Neural cell (in vitro differentiated cells): ENCODE measurements around the gene FBXW8. TPM values are rescaled to one million over a fixed set of nuclear protein-coding genes. Genes with fewer than 3 reads are reported as not detected.

Source experiments
- H2AFZ ChIP-seq: fragments of 200-600, 300-800 bp; sonication (generic), shearing (Covaris generic); 2 replicates; pipeline ENCODE4 v1.6.0; 2014; ENCODE audit warnings: low read depth, mild to moderate bottlenecking, antibody characterized with exemption, low read length, moderate library complexity
- H3F3A ChIP-seq: fragments of 200-600 bp; shearing (Covaris generic); 2 replicates; pipeline ENCODE4 v1.6.1; 2016; ENCODE audit warnings: mild to moderate bottlenecking, moderate library complexity, mixed read lengths, antibody characterized with exemption, low read length; ENCODE audit not compliant: insufficient read depth, poor library complexity, severe bottlenecking
- H3K27ac ChIP-seq: fragments of 200-600, 300-800 bp; sonication (generic), shearing (Covaris generic); 2 replicates; pipeline ENCODE4 v1.5.1; 2014; ENCODE audit warnings: mild to moderate bottlenecking, low read length, moderate library complexity
- H3K27me3 ChIP-seq: fragments of 300-800, 200-600 bp; sonication (generic), shearing (Covaris generic); 2 replicates; pipeline ENCODE4 v1.6.0; 2014; ENCODE audit warnings: mild to moderate bottlenecking, low read depth, low read length, moderate library complexity; ENCODE audit not compliant: insufficient read depth
- H3K36me3 ChIP-seq: fragments of 300-800, 200-600 bp; sonication (generic), shearing (Covaris generic); 2 replicates; pipeline ENCODE4 v1.5.1; 2014; ENCODE audit warnings: mild to moderate bottlenecking, antibody characterized with exemption, low read length, moderate library complexity; ENCODE audit not compliant: insufficient read depth
- H3K4me2 ChIP-seq: fragments of 300-800, 200-600 bp; sonication (generic), shearing (Covaris generic); 2 replicates; pipeline ENCODE4 v1.6.0; 2014; ENCODE audit warnings: mild to moderate bottlenecking, low read length
- H3K4me3 ChIP-seq: fragments of 300-800, 200-600 bp; sonication (generic), shearing (Covaris generic); 2 replicates; pipeline ENCODE4 v1.5.1; 2014; ENCODE audit warnings: mild to moderate bottlenecking, low read length, moderate library complexity
- H3K79me2 ChIP-seq: fragments of 200-600 bp; shearing (Covaris generic); replicated peaks from 2 replicates; pipeline ENCODE4 v1.6.0; 2014; ENCODE audit warnings: mild to moderate bottlenecking, low read length, moderate library complexity; ENCODE audit not compliant: insufficient read depth
- H3K9ac ChIP-seq: fragments of 300-800, 200-600 bp; sonication (generic), shearing (Covaris generic); 2 replicates; pipeline ENCODE4 v1.6.1; 2016; ENCODE audit warnings: mild to moderate bottlenecking, low read length, mixed read lengths
- H3K9me2 ChIP-seq: fragments of 200-600 bp; shearing (Covaris generic); 2 replicates; pipeline ENCODE4 v1.6.1; 2016; ENCODE audit warnings: mild to moderate bottlenecking, low read length, mixed read lengths; ENCODE audit not compliant: insufficient read depth
- H3K9me3 ChIP-seq: fragments of 200-600, 300-800 bp; sonication (generic), shearing (Covaris generic); 2 replicates; pipeline ENCODE4 v1.6.1; 2016; ENCODE audit warnings: mild to moderate bottlenecking, mixed run types, low read length, moderate library complexity, mixed read lengths
- H4K20me1 ChIP-seq: fragments of 200-600 bp; shearing (Covaris generic); 2 replicates; pipeline ENCODE4 v1.6.1; 2016; ENCODE audit warnings: mild to moderate bottlenecking, mixed run types; ENCODE audit not compliant: insufficient read depth
- CTCF ChIP-seq: fragments of 450-650 bp; IDR thresholded peaks from 2 replicates; pipeline ENCODE4 v1.5.1; 2014; ENCODE audit warnings: antibody characterized with exemption, mild to moderate bottlenecking, moderate library complexity; ENCODE audit not compliant: poor library complexity, severe bottlenecking
- EP300 ChIP-seq: fragments of 450-650 bp; conservative IDR thresholded peaks from 2 replicates; pipeline ENCODE4 v1.6.1; 2014; ENCODE audit warnings: antibody characterized with exemption, mild to moderate bottlenecking, moderate library complexity; ENCODE audit not compliant: poor library complexity, severe bottlenecking
- EZH2 ChIP-seq: fragments of 200-600, 300-800 bp; shearing (Covaris generic), sonication (generic); IDR thresholded peaks from 2 replicates; pipeline ENCODE4 v1.6.1; 2014; ENCODE audit warnings: antibody characterized with exemption, low read length, borderline replicate concordance, mild to moderate bottlenecking; ENCODE audit not compliant: insufficient read depth, poor library complexity, severe bottlenecking
- MXI1 ChIP-seq: fragments of 450-650 bp; conservative IDR thresholded peaks from 2 replicates; pipeline ENCODE4 v1.6.1; 2014; ENCODE audit warnings: antibody characterized with exemption, mild to moderate bottlenecking; ENCODE audit not compliant: poor library complexity, severe bottlenecking
- POLR2AphosphoS5 ChIP-seq: IDR thresholded peaks from 2 replicates; pipeline ENCODE4 v1.6.1; 2012
- RAD21 ChIP-seq: fragments of 450-650 bp; conservative IDR thresholded peaks from 2 replicates; pipeline ENCODE4 v1.6.1; 2014; ENCODE audit warnings: antibody characterized with exemption, mild to moderate bottlenecking, moderate library complexity
- REST ChIP-seq: IDR thresholded peaks from 2 replicates; pipeline ENCODE4 v1.6.1; 2012; ENCODE audit warnings: borderline replicate concordance
- SMC3 ChIP-seq: fragments of 450-650 bp; conservative IDR thresholded peaks from 2 replicates; pipeline ENCODE4 v1.6.1; 2014; ENCODE audit warnings: antibody characterized with exemption, mild to moderate bottlenecking, moderate library complexity; ENCODE audit not compliant: poor library complexity
- TAF1 ChIP-seq: IDR thresholded peaks from 2 replicates; pipeline ENCODE4 v1.6.1; 2012; ENCODE audit warnings: low read depth
- polyA plus RNA-seq: library from polyadenylated mRNA; depleted of rRNA; stranded (reverse); fragments of >200 nt; gene quantifications from 2 replicates; pipeline ENCODE4 v1.2.3, GENCODE V29; 2014

The FBXW8 gene
- polyA plus RNA-seq, 1 donor from 2014 or later: 5.6 TPM

GRCh38 chr12:116934908-116935705 is 24.4 kb downstream of the FBXW8 start:
- Histone ChIP-seq H3K79me2 (no peaks in the 10 kb centered on the region), H3K9me3 (no peaks in the 10 kb centered on the region), H3K9ac (no peak overlapping the region), H3K36me3 (peaks cover 9% of the 10 kb centered on the region), H4K20me1 (no peaks in the 10 kb centered on the region), H3K4me3 (no peak overlapping the region), H3K4me2 (no peak overlapping the region), H3F3A (no peaks in the 10 kb centered on the region), H3K9me2 (no peaks in the 10 kb centered on the region), H3K27me3 (no peaks in the 10 kb centered on the region), H2AFZ (no peak overlapping the region), H3K27ac (no peak overlapping the region)
- TF ChIP-seq TAF1 (no peak), REST (no peak), CTCF (no peak), MXI1 (no peak), SMC3 (no peak), POLR2AphosphoS5 (no peak), EP300 (no peak), EZH2 (no peak), RAD21 (no peak)

GRCh38 chr12:116937640-116938039 is 26.9 kb downstream of the FBXW8 start:
- Histone ChIP-seq H3K36me3 (peaks cover 9% of the 10 kb centered on the region), H3K4me2 (no peak overlapping the region), H3K27me3 (no peaks in the 10 kb centered on the region), H3K9me3 (no peaks in the 10 kb centered on the region), H2AFZ (no peak overlapping the region), H3K27ac (no peak overlapping the region), H3K9me2 (no peaks in the 10 kb centered on the region), H3F3A (no peaks in the 10 kb centered on the region), H4K20me1 (no peaks in the 10 kb centered on the region), H3K9ac (no peak overlapping the region), H3K4me3 (no peak overlapping the region), H3K79me2 (no peaks in the 10 kb centered on the region)
- no peak for TF ChIP-seq SMC3
- no peak for TF ChIP-seq EZH2
- TF ChIP-seq TAF1: no peak
- TF ChIP-seq REST: no peak
- no peak for TF ChIP-seq EP300
- TF ChIP-seq MXI1: no peak
- TF ChIP-seq CTCF: no peak
- TF ChIP-seq RAD21: no peak
- no peak for TF ChIP-seq POLR2AphosphoS5
